ENCODE data around the gene PTGR3.

PTGR3 gene, protein sequence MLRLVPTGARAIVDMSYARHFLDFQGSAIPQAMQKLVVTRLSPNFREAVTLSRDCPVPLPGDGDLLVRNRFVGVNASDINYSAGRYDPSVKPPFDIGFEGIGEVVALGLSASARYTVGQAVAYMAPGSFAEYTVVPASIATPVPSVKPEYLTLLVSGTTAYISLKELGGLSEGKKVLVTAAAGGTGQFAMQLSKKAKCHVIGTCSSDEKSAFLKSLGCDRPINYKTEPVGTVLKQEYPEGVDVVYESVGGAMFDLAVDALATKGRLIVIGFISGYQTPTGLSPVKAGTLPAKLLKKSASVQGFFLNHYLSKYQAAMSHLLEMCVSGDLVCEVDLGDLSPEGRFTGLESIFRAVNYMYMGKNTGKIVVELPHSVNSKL

DNA sequence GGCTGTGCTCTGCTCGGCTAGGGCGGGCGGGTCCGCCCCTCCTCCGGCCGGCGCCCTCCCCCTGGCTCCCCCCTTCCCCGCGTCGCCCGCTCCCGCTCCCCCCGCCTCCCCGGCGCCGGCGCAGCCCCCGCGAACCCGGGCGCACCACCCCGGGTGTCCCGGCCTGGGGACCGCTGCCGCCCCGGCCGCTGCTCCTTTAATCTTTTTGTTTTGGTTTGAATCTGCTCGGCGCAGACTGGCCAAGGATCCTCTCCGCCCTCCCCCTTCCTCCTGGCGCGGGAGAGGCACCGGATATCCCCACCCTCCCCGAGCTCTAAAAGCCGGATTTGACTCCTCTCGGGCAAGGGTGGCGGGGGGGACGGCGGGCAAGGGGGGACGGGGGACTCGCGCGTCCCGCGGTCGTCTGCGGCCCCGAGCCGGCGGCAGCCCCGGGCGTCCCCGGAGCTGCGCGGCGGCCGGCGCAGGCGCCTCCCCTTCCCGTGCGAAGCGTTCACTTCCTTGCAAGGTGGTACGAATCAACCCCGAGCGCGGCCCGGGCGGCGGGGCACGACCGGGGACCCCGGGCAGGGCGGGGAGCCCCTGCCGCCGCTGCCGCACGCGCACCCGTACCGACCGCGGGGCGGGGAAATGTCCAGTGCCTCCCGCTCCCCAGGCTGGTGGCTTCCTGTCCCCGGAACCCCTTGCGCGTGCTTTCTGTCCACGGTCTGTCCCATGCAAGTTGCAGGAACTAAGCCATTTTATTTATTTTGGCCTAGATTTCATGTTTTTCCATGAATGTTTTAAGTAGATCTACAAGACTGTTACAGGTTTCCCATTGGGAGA is at the start of gene PTGR3:
Gene PTGR3, minus strand, starts transcription at position 11 of the 822 bp plus-strand sequence. CDS start 81 bp downstream, outside the sequence.
- peak; percentile 44 for DNase-seq (ENCODE audit: low read depth, low spot score)

DNA sequence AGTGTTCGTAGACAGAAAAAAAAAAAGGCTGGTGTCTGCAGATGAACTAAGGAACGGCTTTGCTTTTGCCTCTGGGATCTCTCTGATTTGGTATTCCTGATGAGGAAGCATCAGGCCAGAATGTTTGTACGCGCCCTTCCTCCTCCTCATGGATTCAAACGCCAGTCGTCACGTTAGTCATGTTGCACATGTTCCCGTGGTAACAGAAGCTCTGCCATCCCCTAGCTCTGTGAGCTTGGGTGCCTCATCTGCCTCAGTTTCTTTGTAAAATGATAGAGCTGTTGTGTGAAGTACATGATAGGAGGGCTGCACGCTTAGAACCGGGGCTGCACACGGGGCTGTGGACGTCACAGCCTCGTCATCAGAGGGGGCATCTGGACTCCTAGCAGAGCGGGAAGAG is 48.7 kb upstream of the PTGR3 start:
- no peak for DNase-seq (ENCODE audit: low read depth, low spot score)

DNA sequence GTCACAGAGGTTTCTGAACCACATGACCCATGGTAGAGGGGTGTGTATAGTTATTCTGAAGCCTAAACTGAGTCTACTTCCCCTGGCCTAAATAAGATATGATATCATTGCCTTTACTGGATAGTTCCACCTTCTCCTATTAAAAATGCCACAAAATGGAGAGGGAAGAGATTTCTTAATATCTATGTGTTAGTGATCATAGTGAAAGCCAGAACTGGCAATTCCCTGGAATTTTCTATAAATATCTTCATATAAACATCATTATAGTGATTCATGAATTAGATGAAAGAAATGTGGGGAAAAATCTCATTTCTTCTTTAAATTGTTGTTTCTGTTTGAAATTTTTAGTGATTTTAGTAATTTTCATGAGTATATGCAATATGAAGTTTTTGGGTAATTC is 47.4 kb upstream of the PTGR3 start:
- DNase-seq (ENCODE audit: low read depth, low spot score): no peak

DNA sequence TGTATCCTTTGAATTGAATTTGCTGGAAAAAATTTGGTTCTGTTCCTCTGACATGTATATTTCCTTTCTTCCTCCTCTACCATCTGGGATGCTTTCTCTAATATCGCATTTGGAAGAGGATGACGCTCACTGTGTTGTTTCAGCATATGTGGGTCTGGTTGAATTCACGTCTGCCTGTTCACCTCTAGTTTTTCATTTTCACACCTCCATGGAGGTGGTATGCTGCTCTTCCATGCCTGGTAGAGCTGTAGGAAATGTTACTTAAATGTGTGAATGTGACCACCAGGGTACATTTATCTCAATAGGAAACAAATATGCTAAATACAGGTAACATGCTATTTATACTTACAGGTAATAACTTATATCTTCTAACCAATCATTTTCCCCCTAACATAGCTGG is 46.2 kb upstream of the PTGR3 start:
- no peak for DNase-seq (ENCODE audit: low read depth, low spot score)

DNA sequence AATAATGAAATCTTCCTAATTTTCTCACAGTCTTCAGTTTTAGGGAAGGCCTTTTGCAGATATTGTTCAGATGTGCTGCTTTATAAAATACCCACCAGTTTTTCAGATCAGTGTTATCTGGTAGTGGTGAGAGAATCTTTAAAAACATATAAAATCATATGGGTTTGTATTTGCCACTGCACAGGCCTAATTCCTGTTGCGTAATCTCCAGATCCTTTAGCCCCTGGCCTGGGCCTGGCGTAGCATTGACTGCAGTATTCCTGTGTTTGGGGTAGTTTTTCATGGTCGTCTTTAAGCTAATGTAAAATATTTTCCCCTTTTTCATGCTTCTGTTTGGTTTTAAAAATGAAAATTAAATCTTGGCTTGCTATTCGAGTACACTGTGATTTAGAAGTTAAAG is 44.8 kb upstream of the PTGR3 start:
- no peak for DNase-seq (ENCODE audit: low read depth, low spot score)

DNA sequence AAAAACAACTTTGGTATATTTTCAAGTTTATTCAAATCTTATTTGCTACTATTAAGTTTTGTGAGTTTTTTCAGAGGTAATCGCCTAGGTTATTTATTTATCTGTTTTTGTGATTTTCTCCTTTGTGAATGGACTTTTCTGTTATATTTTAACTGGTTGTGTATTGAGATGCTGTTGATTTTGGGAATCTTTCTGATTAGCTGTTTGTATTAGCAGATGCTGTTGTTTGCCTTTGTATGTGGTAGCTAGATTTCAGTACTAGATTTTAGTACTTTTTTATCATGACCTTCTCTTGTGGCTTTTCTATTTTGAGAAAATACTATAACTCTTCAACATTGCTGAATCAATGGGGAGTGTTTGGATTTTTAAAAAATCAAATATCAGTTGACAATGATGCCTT is 44.1 kb upstream of the PTGR3 start:
- DNase-seq (ENCODE audit: low read depth, low spot score): no peak

DNA sequence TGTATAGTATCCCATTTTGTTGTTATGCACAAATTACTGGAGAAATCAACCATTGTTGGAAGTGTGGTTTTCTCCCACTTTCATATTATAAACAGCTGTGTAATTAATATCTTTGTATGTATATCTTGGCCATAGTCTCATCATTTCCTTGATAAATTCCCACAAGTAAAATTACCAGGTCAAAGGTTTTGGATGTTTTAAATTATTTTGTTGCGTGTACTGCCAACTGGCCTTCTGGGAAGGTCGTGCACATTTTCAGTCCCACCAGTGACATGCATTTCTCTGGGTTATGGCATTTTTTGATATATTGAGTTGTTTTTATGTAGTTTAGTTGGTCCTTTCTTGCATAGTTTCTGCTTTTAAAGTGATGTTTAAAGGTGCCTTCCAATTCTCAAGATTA is 43.2 kb upstream of the PTGR3 start:
- no peak for DNase-seq (ENCODE audit: low read depth, low spot score)

DNA sequence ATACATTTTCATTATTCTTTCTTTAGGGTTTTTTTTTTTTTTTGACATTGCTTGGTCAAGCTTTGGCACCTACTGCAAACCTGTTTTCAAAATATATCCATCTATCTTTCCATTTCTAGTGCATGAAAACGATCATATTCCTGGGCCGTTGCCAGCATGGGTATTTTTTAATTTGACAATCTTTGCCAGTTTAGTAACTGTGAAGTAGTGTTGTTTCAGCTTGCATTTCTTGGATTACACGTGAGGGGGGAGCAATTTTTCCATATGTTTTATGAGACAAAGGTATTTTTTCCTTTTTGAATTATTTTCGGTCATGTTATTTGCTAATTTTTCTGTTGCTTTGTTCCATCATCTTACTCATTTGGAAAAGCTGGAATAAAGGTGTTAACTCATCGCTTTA is 42.5 kb upstream of the PTGR3 start:
- no peak for DNase-seq (ENCODE audit: low read depth, low spot score)

DNA sequence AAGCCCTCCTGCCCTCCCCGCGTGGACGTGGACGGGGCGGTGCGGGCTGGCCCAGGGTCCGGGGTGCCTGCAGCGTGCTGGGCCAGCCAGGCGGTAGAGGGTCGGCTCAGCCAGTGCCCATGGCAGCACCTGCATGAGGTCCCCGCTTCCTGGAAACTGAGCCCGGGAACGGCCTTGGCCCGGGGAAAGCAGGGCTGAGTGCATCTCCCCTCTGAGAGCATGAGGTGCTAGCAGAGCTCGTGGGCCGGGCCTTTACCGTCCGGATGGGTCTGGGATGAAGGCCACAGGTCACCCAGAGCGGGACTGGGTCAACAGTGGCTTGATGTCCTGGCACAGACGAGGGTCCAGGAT is 41.5 kb upstream of the PTGR3 start:
- DNase-seq (ENCODE audit: low read depth, low spot score): no peak

DNA sequence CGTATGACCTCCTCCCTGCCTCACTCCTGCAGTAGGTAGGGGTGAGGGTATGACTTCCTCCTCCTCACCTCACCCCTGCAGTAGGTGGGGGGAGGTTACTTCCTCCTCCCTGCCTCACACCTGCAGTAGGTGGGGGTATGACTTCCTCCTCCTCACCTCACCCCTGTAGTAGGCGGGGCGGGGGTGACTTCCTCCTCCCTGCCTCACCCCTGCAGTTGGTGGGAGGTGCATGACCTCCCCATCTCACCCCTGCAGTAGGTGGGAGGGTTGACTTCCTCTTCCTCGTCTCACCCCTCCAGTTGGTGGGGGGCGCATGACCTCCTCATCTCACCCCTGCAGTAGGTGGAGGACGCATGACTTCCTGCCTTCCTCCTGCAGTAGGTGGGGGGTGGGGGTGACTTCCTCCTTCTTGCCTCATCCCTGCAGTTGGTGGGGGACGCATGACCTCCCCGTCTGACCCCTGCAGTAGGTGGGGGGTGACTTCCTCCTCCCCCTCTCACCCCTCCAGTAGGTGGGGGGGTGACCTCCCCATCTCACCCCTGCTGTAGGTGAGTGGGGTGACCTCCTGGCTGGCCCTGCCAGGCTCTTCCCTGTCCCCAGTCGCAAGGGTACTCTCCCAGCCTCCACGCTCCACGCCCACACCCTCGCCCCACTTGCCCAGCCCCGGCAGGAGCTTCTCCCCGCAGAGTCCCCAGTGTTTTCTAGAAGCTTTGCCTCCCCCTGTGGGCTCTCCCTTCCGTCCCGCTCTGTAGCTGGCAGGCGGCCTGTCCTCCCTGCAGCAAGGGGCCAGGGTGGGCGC is 40.9 kb upstream of the PTGR3 start:
- DNase-seq (ENCODE audit: low read depth, low spot score): no peak

DNA sequence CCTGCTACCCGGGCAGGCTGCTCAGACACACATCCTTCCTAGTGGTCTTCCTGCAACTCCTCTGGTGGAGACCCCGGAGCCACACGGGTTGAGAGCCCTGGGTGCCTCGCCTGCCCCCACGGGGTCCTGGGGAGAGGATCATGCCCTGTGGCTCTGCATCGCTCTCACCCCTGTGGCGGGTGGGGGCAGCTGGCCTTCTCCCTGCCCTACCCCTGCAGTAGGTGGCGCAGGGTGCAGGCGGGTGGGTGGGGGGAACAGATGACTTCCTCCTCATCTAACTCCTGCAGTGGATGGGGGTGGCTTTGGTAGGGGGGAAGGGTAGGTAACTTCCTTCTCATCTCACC is 40.2 kb upstream of the PTGR3 start:
- no peak for DNase-seq (ENCODE audit: low read depth, low spot score)

DNA sequence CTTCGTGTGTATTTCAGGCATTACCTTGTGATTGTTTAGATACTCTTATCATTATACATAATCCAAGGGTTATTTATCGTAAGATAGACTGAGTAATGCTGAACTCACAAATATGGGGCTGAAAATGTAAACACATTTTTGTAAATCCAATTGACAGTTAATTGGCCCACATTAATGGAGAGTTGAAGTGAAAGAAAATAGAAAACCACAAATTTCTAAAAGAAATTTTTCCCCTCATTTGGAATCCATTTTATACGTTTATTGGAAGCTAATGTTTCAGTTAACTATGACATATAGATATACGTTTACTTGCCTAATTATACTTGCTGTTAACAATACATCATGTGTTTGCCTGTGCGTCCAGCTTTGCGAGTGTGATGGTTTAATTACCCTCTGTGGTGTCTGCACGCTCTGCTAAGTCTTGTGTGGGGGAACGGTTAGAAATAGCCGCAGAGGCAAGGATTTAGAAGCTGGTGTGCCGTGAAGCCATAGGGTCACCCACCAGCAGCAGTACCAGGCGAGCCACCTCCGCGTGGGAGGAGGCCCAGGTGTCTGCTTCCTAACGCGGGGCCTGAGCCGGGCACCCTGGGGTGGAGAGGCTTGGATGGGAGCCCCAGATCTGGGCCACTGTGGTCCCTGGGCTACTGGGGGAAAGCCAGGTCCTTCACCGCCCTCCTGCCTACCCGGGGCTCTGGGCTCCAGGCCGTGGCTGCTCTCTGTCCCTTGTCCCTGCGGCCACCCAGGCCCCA is 39.7 kb upstream of the PTGR3 start:
- no peak for DNase-seq (ENCODE audit: low read depth, low spot score)

DNA sequence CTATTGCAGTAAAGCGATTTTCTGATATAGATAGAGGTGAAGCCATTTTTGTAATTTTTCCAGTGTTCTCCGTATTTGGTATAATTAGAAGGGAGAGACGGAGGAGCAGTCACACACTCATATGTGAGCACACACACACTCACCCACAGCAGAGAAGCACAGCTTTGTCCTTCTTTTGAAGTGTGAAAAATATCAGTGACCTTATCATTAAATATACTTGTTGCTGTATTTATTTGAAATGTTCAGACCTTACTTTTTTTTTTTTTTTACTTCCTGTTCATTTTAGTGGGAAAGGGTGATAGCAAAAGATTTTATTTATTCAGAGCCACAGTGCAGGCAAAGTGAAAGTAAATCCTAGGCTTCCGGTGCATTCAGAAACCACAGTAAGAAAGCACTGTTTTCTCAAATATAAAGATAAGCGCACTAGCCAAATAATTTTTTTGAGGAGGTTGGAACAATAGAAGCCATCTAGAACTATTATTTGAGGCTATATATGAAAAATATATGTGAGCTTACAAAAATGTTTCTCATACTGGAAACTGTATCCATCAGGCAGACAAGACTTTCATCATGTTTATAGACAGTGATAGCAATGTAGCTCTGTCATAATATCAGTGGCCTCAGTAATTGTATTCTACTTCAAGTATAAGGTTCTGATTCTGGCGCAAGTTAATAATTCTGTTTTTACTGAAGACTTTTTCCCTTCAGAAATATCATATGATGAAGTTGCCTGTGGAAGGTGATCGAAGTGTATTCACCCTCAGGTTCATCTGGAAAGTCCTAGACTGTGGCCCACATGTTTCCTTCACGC is 38.9 kb upstream of the PTGR3 start:
- DNase-seq (ENCODE audit: low read depth, low spot score): no peak

DNA sequence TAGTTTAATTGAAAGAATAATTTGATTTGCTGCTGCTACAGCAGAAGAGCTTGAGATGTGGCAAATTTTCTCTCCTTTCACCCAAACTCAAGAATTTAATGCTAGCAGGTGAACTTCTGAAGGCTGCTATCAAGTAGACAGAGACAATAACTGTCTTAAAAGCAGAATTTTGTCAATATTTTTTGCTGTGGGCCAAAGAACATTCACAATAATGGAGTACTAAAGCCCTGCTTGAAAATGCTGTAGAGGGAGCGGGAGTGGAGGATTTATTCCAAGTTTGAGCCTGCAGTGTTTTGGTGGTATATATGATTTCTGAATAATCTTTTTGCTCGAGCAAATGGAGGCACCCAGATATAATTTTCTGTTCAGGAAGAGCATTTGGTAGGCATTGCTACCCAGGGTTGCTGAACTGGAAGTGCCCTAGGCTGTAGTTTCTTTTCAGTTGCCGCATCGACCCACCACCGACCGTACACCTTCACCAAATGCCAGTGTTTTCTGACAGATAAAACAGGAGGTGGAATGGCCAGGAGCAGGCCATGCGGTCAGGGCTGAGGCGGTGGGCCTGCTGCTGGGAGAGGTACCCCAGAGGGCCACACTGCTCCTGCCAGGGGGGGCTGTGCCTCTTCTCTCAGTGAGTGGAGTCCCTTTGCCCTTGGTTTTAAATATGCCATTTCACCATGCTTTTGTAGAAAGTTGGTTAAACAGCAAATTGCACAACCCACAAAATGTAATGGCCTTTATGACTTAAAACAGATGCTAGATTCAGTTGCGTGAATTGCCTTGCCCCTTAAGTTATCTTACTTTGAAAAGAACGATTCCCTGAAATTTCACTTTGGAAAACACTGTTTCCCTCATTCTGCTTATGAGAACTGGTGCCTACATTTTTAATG is 38.0 kb upstream of the PTGR3 start:
- no peak for DNase-seq (ENCODE audit: low read depth, low spot score)

DNA sequence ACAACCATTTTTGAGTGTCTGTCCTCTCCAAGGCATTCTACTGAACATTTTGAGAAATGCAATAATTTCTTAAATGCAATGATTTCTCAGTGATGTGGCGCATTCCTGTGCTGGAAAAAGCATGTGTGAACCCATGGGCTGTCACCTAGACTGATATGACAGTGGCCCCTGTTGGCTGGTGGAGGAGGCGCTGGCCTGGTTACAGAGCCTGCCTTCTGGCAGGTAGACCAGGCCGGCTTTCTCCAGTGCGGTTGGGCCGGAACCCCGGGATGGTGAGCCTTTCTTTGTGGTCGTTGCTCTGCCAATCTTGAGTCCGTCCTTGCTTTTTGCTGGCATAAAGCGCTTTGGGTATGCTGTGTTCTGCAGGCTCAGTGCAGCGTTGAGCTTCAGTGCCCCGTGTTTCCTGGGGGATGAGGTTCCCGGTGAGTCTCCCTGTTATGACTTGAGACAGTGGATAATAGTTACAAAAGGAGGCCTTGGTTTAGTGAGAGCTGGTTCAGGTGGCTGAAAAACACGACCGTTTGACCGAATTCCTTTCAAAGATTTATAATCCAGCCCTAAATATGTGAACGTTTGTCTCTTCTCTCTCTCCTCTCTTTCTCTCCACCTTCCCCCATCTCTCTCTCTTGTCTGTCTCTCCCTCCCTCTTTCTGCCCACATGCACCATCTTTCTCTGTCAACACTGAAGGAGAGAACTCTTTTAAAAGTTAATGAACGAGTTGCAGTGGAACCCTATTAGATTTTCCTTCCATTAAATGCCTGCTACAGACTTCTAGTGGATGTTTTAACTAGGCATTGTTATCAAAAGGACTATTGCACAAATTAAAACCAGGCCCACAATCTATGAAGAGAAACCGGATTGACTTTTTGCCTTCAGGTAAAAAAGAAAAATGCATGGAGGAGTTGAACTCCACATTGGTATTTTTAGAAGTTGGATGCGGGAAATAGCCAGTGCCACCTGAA is 35.7 kb upstream of the PTGR3 start:
- no peak for DNase-seq (ENCODE audit: low read depth, low spot score)

DNA sequence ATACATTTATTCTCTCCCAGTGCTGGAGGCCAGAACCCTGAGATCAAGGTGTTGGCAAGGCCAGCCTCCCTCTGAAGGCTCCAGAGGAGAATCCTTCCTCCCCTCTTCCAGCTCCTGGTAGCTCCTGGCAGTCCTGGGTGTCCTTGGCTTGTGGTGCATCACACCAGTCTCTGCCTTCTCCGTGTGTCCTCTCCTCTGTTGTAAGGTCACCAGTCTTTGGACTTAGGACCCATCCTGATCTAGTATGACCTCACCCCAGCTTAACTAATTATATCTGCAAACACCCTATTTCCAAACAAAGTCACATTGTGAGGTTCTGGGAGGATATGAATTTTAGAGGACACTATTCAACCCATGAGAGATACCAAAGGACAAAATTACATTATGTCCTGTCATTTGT is 32.8 kb upstream of the PTGR3 start:
- no peak for DNase-seq (ENCODE audit: low read depth, low spot score)

DNA sequence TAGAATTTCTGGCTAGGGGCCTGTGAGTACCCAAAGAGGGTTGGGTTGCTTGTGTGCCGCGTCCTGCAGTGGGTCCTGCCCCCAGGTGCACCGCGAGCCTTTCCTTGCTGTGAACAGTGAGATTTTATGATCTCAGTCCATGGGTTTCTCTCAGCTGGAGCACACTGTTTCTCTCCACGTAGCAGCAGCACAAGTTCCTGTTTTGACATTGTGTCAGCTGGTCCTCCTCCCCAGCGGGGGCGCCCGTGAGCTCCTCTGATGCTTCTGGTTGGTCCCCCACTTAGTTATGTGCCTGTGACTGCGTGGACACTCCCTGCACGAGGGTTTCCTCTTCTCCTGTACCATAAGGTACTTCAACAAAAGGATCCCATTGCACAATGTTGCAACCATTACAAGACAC is 31.5 kb upstream of the PTGR3 start:
- DNase-seq (ENCODE audit: low read depth, low spot score): no peak

DNA sequence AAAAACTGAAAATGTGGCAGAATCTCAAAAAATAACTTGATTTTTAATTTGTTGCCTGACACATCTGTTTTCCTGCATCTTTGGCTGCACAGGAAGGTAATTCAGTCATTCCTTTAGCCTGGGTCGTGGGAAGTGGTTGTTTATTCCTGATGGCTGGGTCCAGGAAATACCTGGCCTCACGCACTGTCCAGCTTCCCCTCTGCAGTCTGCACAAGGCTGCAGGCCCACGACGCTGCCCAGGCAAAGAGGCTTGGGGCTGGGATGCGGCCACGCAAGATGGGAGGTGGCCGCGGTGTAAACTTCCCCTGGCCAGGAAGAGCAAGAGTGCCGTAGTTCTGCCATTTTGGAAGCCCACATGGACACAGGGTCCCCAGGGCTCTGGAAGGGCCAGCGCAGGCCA is 29.8 kb upstream of the PTGR3 start:
- DNase-seq (ENCODE audit: low read depth, low spot score): no peak

DNA sequence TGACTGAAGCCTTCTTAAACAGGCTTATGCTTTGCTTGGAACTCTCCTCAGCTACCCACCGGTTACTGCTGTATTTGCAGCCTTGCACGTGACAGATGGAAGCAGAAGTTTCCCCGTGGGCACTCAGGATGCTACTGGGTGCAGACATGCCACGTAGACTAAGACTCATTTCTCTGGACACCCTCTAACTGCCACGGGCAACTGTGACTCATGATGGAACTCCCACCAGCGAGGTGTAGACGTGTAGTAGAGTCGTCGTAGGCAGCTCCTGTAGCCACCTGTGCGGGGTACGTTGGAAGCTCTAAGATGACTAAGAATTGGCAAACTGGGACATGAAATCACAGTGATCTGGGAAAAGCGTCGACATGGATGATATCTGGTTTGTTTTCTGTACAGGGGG is 29.2 kb upstream of the PTGR3 start:
- DNase-seq (ENCODE audit: low read depth, low spot score): no peak

Data from activated CD4-positive, CD25-positive, alpha-beta regulatory T cell treated with anti-CD3 and anti-CD28 coated beads, Interleukin-2, amount 50 U/mL, for 16 hours (primary cell).